Measurements from ENCODE around the gene ZNF106.

Gene ZNF106

DNA sequence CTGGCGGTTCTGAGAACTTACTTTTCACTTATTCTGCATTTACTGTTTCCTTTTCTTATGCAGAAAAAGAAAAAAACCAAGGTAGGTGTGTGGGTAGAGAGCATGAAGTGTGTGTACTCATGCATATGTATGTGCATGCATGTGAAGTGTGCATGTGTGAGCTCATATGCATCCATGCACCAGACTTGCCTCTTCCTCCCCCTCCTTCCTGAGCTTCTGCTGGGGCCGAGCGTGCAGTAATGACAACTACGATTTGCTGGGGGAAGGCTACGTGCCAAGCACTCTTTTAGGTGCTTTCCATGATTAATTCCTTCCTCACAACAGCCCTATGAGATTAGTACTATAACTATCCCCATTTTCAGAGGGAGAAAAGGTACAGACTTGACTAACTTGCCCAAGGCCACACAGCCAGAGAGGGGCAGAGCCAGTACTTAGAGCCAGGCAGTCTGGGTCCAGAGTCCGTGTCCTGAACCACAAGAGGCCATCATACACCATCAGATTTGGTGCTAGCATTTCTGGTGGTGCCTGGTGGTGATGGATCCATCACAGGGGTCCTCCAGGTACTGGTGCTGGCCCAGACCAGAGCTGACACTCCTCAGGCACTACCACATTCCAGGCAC lies 85.0 kb downstream of the ZNF106 start:
- DNase-seq (ENCODE audit: low read depth in 2 of 2) = no peak

DNA sequence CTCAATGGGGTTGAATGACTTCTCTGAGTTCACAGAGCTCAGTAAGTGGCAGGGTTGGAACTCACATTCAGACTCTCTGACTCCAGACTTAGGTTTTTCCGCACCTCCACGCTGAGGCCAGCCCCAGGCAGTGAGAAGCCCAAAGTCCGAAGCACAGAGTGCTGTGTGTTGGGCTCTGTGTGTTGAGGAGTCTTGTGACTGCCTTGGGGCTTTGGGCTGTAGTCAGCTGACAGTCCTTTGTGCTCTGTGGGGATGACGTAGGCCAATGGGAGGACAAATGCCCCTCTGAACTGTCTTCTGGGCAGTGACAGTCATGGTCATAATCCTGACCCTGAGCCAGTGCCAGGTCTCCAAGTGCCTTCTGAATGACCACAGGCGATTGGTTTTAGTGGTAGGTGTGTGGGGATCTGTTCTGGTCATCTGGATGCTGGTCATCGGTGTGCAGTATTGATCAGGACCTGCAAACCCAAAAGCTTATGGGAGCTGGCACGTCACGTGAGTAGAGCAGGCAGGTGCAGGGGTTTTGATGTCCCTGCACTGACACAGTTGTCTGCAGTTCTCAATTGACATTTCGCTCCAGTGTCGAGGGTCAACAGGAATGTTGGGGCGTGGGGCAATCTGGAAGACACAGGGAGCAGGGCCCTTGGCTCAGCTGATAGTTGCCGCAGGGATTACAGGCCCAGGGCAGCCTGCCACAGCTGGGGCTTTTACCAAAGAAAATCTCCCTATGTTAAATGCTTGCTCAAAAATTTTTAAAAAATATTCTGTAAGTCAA lies 86.3 kb downstream of the ZNF106 start:
- no peak for DNase-seq (ENCODE audit: low read depth in 2 of 2)

DNA sequence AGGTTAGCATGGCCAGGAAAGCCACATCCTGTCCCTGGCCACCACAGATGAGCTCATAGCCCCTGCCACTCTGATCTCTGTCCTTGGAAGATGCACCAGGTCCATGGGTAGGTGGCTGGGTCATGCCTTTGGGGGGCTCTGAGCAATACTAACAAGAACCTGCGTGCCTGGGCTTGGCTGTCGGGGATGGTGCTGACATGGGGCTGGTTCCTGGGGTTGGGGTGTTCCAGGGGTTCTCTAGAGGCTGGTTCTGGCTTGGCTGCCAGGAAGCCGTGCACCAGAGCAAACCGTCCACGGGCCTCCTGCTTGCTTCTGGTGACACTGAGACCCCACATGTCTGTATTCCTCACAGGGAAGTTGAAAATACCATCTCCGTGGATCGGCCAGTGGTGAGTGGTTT lies 87.6 kb downstream of the ZNF106 start:
- DNase-seq (ENCODE audit: low read depth in 2 of 2) = no peak

DNA sequence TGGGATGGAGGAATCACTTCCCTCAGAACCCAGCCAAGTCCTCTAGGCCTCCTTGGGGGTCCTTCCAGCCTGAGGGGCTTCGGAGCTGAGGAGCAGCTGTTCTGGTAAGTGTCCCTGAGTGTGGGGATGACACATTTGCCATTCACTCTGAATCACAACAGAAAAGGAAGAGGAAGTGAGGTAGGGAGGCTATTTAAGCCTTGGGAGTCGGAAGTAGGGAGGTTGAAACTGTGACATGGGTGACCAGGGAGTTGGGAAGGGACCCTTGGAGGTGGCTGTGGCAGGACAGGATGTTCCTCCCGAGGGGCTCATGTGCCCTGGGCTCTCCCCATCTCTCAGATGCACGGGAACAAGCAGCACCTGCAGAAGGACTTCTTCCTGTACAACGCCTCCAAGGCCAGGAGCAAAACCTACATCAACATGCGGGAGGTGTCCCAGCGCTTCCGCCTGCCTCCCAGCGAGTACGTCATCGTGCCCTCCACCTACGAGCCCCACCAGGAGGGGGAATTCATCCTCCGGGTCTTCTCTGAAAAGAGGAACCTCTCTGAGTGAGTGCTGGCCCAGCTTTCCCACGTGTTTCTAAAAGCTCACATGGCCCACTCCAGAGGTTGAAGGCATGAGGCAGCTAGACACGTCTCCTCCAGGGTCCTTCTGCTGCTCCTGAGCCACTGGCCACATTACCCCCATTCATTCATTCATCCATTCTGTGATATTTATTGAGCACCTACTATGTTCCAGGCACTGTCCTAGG lies 88.3 kb downstream of the ZNF106 start:
- no peak for DNase-seq (ENCODE audit: low read depth in 2 of 2)

DNA sequence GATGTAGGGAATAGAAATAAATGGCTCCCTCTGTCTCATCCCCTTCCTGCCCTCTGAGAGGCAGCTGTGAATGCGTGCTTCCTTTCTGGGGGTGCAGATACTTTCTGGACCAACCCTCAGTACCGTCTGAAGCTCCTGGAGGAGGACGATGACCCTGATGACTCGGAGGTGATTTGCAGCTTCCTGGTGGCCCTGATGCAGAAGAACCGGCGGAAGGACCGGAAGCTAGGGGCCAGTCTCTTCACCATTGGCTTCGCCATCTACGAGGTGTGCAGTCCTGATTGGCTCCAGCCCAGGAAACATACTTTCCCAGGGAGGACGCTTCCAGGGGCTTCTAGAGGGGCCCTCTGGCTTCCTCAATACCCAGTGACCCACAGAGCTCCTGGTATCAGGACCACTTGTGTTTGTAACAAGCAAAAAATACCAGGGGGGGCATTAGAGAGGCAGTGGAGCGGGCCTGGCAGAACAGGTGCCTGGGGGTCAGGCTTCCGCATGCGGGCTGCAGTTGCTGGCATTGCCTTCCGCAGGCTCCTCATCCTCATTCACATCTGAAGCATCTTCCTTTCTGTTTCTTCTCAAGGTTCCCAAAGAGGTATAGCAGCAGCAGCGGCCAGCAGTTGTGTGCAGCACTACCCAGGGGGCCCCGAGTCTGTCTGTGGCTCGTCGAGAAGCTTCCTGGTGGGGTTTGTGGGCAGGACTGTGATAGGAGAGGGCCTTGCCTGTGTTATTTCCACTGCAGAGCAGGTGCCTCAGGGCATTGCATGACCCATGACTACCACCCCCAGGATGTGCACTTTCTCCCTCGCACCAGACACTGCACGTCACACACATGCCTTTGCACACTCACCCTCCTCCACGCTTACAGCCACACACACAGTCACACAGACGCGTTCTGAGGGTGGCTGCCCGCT lies 89.1 kb downstream of the ZNF106 start:
- DNase-seq (ENCODE audit: low read depth in 2 of 2) = no peak

DNA sequence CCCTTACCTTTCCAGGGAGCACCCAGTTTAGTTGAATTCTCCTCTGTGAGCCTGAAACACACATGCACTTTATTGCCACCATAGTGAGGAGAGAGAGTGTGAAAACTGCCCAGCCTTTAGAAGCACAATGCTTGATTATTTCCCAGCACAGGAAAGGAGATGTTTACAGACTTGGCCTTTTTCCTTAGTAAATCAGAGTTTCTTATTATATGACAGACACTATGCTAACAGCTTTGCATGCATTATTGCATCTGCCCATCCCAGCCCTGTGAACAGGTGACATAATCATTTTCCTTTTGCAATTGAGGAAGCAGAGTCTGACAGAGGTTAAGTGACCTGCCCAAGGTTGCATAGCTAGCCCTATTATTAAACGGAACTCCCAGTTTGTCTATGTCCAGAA lies 95.1 kb downstream of the ZNF106 start:
- DNase-seq (ENCODE audit: low read depth in 2 of 2) = no peak

DNA sequence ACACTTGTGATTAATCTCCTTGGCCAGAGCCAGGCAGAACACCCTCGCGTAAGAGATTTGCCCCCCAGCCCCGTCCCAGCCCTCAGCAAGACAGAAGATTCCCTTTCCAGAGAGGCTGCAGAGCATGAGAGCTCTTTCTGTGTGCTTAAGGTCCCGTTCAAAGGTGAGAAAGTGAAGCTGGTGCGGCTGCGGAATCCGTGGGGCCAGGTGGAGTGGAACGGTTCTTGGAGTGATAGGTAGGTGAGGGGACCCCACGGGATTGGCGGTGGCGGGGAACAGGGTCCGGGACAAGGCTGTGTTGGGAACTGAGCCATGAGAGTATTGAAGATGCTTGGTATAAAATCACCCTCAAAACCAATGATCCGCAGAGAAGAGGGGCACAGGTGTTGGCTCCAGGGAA lies 96.8 kb downstream of the ZNF106 start:
- no peak for DNase-seq (ENCODE audit: low read depth in 2 of 2)

DNA sequence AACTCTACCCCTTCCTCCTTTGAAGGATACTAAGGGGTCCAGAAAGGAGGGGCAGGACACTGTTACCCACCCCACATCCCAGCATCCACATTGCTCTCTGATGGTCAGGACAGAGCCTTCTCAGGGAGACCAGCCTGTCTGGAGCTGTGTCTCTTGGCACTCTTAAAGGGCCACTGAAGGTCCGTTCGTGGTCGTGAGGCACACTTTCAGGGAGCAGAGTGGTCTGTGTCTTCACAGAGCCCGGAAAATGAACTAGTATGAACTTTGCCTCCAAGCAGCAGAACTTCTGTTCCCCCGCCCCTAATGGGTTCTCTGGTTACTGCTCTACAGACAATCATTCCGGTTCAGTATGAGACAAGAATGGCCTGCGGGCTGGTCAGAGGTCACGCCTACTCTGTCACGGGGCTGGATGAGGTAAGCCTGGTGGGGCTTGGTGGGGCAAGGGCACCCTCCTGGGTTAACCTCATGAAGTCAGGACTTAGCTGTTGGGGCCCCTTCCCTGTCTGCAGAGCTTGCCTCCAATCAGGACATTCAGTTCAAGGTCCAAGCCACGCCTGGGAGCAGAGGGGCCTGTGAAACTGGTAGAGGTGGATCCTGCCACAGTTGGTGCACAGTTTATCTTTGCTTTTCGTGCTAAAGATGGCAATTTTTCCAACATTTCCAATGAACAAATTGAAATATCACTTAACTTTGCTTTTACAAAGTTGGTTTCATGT lies 98.5 kb downstream of the ZNF106 start:
- no peak for DNase-seq (ENCODE audit: low read depth in 2 of 2)

DNA sequence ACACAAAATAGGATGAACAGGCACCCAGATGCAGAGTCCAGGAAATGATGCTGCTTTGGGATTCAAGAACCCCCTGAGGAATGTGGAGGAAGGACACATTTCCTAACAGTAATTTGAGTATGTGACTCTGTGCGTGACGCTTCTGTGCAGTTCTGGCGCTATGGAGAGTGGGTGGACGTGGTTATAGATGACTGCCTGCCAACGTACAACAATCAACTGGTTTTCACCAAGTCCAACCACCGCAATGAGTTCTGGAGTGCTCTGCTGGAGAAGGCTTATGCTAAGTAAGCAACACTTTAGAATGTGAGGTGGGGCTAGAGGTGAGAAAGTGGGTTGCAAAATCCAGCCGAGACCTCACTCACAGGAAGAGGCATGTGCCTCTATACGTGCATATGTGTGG lies 103.3 kb downstream of the ZNF106 start:
- DNase-seq (ENCODE audit: low read depth in 2 of 2) = no peak

DNA sequence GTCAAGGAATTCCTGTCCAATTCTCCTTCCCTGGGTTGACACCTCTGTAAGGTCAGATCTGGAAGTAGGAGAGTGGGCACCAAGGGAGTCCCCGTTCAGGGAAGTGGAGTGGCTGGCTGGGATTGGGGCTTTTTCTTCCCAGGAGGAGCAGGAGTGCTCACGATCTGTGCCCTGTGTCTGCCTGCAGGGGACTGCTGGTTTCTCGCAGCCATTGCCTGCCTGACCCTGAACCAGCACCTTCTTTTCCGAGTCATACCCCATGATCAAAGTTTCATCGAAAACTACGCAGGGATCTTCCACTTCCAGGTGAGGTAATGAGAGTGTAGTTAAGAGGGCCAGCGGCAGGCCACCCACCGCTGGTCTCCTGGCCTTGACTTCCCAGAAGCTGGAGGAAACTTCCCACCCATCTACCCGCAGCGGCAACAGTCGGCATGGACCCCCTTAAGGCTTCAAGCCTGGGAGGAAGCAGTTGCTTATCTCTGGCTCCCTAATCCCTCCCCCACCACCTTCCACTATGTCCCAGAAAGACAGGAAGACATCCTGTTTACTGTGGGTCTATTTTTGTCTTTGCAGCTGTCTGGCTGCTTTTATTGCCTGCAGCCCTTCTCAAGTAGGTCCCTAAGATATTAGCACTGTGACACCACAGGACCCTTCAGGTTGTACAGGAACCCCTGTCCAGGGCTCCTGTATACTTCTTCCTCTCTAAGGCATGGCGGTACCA lies 104.8 kb downstream of the ZNF106 start:
- DNase-seq (ENCODE audit: low read depth in 2 of 2) = no peak

DNA sequence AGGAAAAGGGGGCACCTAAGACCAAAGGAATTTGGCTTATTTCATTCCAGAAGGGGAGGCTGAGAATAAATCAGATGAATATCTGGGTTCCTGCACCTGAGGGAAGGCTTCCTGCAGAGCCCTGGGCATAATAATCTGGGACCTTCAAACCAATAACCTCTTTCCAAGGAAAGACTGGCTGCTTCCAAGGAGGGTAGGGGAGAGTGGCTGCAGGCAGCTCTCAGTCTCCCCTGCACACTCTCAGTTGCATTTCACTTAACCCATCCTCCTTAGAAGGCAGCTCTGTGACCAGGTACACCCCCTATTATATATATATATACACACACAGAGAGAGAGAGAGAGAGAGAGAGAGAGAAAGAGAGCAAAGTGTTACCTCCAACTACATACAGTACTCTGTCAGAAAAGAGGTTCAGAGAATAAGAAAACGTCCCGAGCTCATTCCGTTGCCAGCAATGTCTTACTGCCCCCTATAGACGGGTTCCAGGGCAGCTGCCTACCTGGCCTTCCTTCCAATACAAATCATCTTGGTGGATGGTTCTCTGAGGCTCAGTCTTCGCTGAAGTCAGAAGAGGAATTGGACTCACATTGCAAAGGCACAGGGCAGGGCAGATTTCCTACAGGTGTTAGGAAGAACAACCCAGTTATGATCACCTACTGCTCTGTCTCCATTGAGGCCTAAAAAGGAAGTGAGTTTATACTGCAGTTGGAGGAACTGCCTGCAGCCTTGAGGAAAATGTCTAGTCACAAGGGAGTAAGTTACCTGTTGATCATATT lies 105.5 kb downstream of the ZNF106 start:
- peak; percentile 14 to 20 for DNase-seq (ENCODE audit: low read depth in 2 of 2)

DNA sequence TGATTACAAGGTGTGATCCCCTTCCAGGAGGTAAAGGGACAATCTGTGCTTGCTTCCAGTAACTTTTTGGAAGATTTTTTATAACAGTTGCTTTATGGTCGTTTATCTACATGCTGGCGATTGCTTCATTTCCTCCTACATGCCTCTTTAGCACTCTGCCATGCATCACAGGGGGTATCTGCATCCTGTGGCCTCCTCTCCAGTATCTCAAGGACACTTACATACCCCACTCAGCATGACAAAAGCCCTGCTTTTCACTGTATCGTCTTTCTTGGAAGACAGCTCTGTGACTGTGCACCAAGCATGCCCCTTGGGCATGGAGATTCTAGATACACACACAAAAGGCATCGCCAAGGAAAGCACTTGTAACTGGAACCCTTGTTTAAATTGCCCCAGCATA lies 106.3 kb downstream of the ZNF106 start:
- DNase-seq (ENCODE audit: low read depth in 2 of 2) = no peak

DNA sequence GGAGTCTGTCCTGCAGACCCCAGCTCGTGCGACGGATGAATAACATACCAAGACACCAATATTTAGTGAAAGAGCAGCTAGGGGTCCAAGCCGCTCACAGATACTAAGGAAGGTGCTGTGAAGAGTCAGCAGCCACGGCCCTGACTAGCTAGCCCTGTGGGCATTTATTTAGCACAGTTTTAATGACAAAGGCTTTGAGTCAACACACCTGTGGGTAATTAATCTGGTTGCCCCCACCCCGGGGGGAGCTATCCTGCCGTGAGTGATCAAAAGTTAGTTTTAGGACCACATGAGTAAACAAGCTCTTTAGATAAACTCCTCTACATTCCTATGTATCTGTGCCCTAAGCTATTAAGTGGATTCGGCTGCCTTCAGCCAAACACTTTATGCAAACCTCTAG lies 112.9 kb downstream of the ZNF106 start:
- DNase-seq (ENCODE audit: low read depth in 2 of 2) = no peak

DNA sequence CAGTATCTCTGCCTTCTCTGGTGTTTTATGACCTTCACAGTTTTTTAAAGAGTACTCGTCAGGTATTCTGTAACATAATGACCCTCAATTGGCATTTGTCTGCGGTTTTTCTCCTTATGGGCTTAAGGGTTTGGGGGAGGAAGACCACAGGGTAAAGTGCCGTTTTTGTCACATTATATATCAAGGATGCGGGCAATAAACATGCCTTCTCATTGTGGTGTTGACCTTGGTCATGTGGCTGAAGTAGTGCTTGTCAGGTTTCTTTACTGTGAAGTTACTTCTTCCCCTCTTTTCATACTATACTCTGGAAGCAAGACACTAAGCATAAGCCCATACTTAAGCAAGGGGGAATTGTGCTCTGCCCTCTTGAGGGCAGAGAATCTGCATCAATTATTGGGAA lies 115.0 kb downstream of the ZNF106 start:
- no peak for DNase-seq (ENCODE audit: low read depth in 2 of 2)

DNA sequence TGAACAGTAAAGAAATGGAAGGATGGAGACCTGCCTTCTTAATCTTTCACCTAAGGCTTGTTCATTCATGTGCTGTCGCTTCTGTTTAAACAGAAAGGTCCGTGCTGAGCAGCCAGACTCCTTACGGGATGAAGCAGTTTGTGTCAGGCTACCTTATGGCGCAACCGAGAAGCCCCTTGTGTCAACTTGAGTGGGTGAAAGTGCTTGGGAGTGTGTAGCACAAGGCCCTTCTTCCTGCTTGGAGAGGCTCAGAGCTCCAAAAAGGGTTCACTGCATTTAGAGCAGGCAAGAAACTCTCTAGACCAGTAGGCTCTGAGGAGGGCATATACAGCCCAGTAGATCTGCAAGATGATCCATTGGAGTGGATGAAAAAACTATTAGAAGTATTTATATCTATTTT lies 115.7 kb downstream of the ZNF106 start:
- DNase-seq (ENCODE audit: low read depth in 2 of 2) = no peak

DNA sequence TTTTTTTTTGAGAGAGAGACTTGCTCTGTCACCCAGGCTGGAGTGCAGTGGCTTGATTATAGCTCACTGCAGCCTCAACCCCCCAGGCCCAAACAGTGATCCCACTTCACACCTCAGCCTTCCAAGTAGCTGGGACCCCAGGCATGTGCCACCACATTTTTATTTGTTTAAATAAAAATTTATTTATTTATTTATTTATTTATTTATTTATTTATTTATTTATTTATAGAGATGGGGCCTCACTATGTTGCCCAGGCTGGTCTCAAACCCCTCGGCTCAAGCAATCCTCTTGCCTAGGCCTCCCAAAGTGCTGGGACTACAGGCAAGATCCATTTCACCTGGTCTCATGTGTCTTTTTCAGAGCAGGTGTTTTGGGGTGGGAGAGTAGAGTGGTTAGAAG lies 116.1 kb downstream of the ZNF106 start:
- DNase-seq (ENCODE audit: low read depth in 2 of 2) = no peak

DNA sequence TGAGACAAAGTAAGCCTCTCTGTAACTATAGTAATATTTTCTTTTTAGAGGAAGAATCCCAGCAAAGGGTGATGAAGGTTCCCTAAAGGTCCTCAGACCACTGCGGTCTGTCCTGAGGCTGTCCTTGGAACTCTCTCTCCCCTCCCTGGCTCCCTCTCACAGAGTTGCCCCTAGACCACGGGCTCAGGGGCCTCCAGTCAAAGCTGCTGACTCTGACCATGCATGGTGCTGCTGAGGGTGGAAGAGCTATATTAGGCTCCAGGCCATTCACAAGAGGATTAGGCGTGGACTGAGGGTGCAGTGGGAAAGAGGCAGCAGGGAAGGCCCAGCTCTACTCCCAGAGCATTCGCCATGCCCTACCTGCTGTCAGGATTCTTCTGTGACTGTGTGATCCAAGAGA lies 117.0 kb downstream of the ZNF106 start:
- DNase-seq (ENCODE audit: low read depth in 2 of 2) = no peak

DNA sequence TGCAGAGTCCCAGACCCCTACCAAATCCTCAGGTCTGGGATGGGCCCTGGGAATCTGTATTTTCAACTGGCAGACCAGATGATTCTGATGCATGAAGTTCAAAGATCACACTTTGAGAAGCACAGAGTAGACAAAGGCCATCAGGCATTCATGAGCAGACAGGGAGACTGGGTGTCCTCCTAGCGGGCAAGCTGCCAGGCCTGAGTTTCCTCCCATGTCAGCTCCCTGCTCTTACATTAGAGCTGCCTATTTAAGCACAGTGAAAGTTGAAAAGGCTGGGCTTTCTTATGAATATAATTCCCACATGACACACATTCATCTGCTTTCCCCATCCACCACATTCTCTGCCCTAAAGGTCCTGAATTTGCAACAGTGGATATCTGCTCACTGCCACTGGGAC lies 117.7 kb downstream of the ZNF106 start:
- no peak for DNase-seq (ENCODE audit: low read depth in 2 of 2)

DNA sequence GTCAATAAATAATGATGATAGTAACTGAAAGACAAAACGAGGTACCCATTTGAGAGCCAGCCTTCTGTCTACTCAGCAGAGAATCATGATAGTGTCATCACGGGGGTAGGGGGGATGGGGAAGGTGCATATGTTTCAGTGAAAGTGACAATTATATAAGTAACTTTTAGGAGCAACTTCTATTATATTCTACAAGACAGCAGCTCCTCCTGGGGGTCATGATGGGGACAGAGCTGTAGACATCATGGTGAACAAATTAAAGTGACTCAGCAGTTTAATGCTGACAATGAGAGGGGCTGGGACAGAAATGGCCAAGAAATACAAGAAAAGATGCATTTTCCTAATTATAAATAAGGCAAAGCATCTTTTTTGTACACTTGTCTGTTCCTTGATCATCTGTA lies 119.8 kb downstream of the ZNF106 start:
- no peak for DNase-seq (ENCODE audit: low read depth in 2 of 2)

DNA sequence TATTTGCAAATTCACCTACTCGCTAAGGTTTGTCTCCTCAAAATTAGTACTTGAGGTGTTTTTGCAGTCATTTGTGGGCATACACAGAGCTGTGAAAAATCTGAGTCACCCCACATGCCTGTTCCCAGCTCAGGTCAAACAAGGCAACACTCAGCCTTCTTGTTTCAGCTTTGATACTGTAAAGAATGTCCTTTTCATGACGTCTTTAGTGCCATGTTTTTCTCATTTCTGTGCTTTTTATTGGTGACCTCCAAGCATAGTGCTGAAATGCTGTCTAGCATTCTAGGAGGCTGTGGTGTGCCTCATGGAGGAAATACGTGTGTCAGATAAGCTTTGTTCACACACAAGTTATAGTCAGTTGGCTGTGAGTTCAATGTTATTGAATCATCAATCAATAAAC lies 122.8 kb downstream of the ZNF106 start:
- no peak for DNase-seq (ENCODE audit: low read depth in 2 of 2)

Measured in fibroblast of skin of left quadriceps (primary cell).